ENCODE measurements around the gene THSD4. TPM values are rescaled to one million over a fixed set of nuclear protein-coding genes. Genes with fewer than 3 reads are reported as not detected.

Gene THSD4
- total and polyA plus RNA-seq, 2 of the 4 experiments (the other 2 are of a cell fraction), result 25.5 to 31.1 TPM

DNA sequence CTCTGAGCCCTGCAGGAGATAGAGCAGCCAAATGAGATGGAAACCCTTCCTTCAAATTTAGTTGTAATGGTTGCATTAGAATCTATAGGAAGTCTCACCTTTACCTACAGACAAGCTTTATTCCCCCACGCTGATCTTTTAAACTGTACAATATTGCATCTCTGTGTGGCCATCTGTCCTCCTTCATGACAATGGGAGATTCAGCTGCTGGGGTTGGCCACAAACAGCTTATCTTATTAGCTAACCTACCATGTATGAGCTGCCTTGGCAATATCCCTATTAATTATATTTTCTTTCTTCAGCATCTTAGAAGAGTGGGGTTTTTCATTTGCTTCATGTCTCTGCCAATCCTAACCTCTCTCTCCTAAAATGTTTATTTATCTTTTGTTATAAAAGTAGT lies 456.4 kb downstream of the THSD4 start:
- no peak overlapping the region for H3K4ac ChIP-seq (ENCODE audit: low read depth, low read length)
- ChIA-PET POLR2A (ENCODE audit: unreplicated experiment) (no interaction called here), CTCF (interaction anchor here (0.9 to 1.2 kb wide), 3 partner anchors 8 to 19 kb away, joined by 3 to 15 read pairs (median 4); no protein-coding TSS in a partner anchor)
- in situ Hi-C loops (cut with MboI; ENCODE audit: low sequenced_read_pairs) (no loop called here), intact Hi-C loops (cut with micrococcal nuclease) (no loop called here), dilution Hi-C loops (cut with HindIII; ENCODE audit: low sequenced_read_pairs, unreplicated experiment) (no loop called here)
- no TSS peak for BruUV-seq (replicated peaks)
- H3K79me1 ChIP-seq (ENCODE audit: low read depth in 1 of 2, low read length in 2 of 2), result no peaks in the 10 kb centered on the region; a peak in 1 of 4 replicates
- no peak overlapping the region for H2AFZ ChIP-seq (replicated peaks; ENCODE audit: low read length, poor library complexity)
- no peak overlapping the region for H4K8ac ChIP-seq (ENCODE audit: low read depth in 2 of 2, low read length in 2 of 2)
- no peak for ATAC-seq (ENCODE audit: low read depth)
- H4K91ac ChIP-seq (ENCODE audit: insufficient read depth, low read depth, low read length), result no peak overlapping the region
- H3K27me3 ChIP-seq (ENCODE audit: control insufficient read depth, insufficient read depth, low read length), result no peaks in the 10 kb centered on the region
- no peak overlapping the region for H3K4me3 ChIP-seq (ENCODE audit: insufficient read depth, low read depth, low read length)
- H3K4me2 ChIP-seq (ENCODE audit: low read depth, low read length), result no peak overlapping the region
- H2AK9ac ChIP-seq (replicated peaks; ENCODE audit: low read depth, low read length, poor library complexity), result no peak overlapping the region
- no peaks in the 10 kb centered on the region for H3K9me1 ChIP-seq (ENCODE audit: insufficient read depth, low read length)
- H3K27ac ChIP-seq (ENCODE audit: insufficient read depth, low read length), result no peak overlapping the region
- H2BK120ac ChIP-seq (ENCODE audit: low read depth, low read length), result no peak overlapping the region
- no peaks in the 10 kb centered on the region for H3K36me3 ChIP-seq (ENCODE audit: control insufficient read depth, insufficient read depth, low read length)
- H2BK20ac ChIP-seq (ENCODE audit: low read depth, low read length), result no peak overlapping the region
- DNase-seq, result no peak
- TF ChIP-seq MAZ (IDR thresholded peaks at IDR 0.05; ENCODE audit: borderline replicate concordance, low read depth, low read length) (no peak), FOS (IDR thresholded peaks at IDR 0.05; ENCODE audit: low read depth, low read length) (no peak), MXI1 (IDR thresholded peaks at IDR 0.05; ENCODE audit: borderline replicate concordance, low read depth, low read length) (no peak), BHLHE40 (IDR thresholded peaks at IDR 0.05; ENCODE audit: low read depth, low read length) (no peak), NFE2L2 (IDR thresholded peaks at IDR 0.05; ENCODE audit: low read depth, low read length) (no peak), SMC3 (IDR thresholded peaks at IDR 0.05; ENCODE audit: low read depth, low read length) (no peak), CEBPB (IDR thresholded peaks at IDR 0.05; ENCODE audit: low read depth, low read length) (no peak), RFX5 (IDR thresholded peaks at IDR 0.05; ENCODE audit: low read depth, low read length) (no peak), CHD1 (IDR thresholded peaks at IDR 0.05; ENCODE audit: low read depth, low read length) (no peak), RCOR1 (IDR thresholded peaks at IDR 0.05; ENCODE audit: insufficient replicate concordance, low read length) (no peak), POLR2A (IDR thresholded peaks at IDR 0.05; ENCODE audit: low read depth, low read length) (no peak), MAFK (IDR thresholded peaks at IDR 0.05; ENCODE audit: low read depth, low read length) (no peak), RAD21 (IDR thresholded peaks at IDR 0.05; ENCODE audit: low read length) (no peak)
- TF ChIP-seq, protein P1, sequence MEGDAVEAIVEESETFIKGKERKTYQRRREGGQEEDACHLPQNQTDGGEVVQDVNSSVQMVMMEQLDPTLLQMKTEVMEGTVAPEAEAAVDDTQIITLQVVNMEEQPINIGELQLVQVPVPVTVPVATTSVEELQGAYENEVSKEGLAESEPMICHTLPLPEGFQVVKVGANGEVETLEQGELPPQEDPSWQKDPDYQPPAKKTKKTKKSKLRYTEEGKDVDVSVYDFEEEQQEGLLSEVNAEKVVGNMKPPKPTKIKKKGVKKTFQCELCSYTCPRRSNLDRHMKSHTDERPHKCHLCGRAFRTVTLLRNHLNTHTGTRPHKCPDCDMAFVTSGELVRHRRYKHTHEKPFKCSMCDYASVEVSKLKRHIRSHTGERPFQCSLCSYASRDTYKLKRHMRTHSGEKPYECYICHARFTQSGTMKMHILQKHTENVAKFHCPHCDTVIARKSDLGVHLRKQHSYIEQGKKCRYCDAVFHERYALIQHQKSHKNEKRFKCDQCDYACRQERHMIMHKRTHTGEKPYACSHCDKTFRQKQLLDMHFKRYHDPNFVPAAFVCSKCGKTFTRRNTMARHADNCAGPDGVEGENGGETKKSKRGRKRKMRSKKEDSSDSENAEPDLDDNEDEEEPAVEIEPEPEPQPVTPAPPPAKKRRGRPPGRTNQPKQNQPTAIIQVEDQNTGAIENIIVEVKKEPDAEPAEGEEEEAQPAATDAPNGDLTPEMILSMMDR (conservative IDR thresholded peaks at IDR 0.05; ENCODE audit: low read depth, low read length), result no peak
- TF ChIP-seq, protein P2, sequence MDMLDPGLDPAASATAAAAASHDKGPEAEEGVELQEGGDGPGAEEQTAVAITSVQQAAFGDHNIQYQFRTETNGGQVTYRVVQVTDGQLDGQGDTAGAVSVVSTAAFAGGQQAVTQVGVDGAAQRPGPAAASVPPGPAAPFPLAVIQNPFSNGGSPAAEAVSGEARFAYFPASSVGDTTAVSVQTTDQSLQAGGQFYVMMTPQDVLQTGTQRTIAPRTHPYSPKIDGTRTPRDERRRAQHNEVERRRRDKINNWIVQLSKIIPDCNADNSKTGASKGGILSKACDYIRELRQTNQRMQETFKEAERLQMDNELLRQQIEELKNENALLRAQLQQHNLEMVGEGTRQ (IDR thresholded peaks at IDR 0.05; ENCODE audit: low read depth, low read length), result no peak
- TF ChIP-seq, protein P3, sequence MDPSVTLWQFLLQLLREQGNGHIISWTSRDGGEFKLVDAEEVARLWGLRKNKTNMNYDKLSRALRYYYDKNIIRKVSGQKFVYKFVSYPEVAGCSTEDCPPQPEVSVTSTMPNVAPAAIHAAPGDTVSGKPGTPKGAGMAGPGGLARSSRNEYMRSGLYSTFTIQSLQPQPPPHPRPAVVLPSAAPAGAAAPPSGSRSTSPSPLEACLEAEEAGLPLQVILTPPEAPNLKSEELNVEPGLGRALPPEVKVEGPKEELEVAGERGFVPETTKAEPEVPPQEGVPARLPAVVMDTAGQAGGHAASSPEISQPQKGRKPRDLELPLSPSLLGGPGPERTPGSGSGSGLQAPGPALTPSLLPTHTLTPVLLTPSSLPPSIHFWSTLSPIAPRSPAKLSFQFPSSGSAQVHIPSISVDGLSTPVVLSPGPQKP (IDR thresholded peaks at IDR 0.05; ENCODE audit: borderline replicate concordance, low read depth, low read length), result no peak
- H3K14ac ChIP-seq (replicated peaks; ENCODE audit: low read depth, low read length), result no peak overlapping the region
- H4K5ac ChIP-seq (ENCODE audit: low read depth, low read length), result no peak overlapping the region
- no peak overlapping the region for H3K23ac ChIP-seq (ENCODE audit: low read depth, low read length)
- H4K20me1 ChIP-seq (ENCODE audit: insufficient read depth, low read length), result peaks cover 16% of the 10 kb centered on the region; the same call in 1 of the 2 replicates
- H2AK5ac ChIP-seq (ENCODE audit: low read depth, low read length), result no peak overlapping the region
- no peaks in the 10 kb centered on the region for H3K4me1 ChIP-seq (ENCODE audit: control insufficient read depth, insufficient read depth, low read length)
- no peak overlapping the region for H2BK5ac ChIP-seq (ENCODE audit: low read depth, low read length, poor library complexity, severe bottlenecking)
- H3K9me3 ChIP-seq (ENCODE audit: control insufficient read depth, insufficient read depth, low read length), result no peaks in the 10 kb centered on the region
- WGBS, 2 experiments (ENCODE audit: extremely low coverage in 2 of 2, insufficient read length in 1 of 2), result 71% methylated on average over 1 of the region's 1 CpG; no CpG with 5 or more reads in 1 of the 2 experiments
- H3K18ac ChIP-seq (ENCODE audit: low read depth, low read length), result no peak overlapping the region
- no peak overlapping the region for H2BK15ac ChIP-seq (ENCODE audit: low read depth, low read length)
- H3K9ac ChIP-seq (ENCODE audit: low read depth, low read length), result no peak overlapping the region
- H3K56ac ChIP-seq (ENCODE audit: extremely low read depth, insufficient read depth, low read length), result no peak overlapping the region

Data from IMR-90 (cell line).